ENCODE results near the gene CARD19. TPM values are rescaled to one million over a fixed set of nuclear protein-coding genes. Genes with fewer than 3 reads are reported as not detected.

CARD19 gene
- total and polyA plus RNA-seq, 9 of the 15 experiments (the other 6 are each of a cell fraction or from before 2014, with no cell fraction given): 0.90 to 34.9 (median 14.6) TPM

- BruUV-seq (replicated peaks): no TSS peak
- Histone ChIP-seq H3K4me3 (peak overlapping the region; percentile 67), H3K79me2 (ENCODE audit: control insufficient read depth, insufficient read depth, low read length) (no peaks in the 10 kb centered on the region; the same call in 2 of the 3 replicates), H3K9me1 (ENCODE audit: control insufficient read depth, insufficient read depth, low read length) (no peaks in the 10 kb centered on the region), H3K36me3 (ENCODE audit: control insufficient read depth, insufficient read depth, low read length) (no peaks in the 10 kb centered on the region), H3K9me3 (replicated peaks; ENCODE audit: control insufficient read depth, insufficient read depth, low read depth, low read length) (no peaks in the 10 kb centered on the region), H2AFZ (ENCODE audit: low read depth, low read length) (peak overlapping the region; percentile 91), H3K9ac (ENCODE audit: insufficient read depth in 1 of 2, low read depth in 2 of 2, low read length in 2 of 2) (peak overlapping the region; percentile 66 to 96), H3K27me3 (ENCODE audit: control insufficient read depth in 2 of 2, insufficient read depth in 2 of 2, low read length in 2 of 2) (peaks cover 0 to 14% of the 10 kb centered on the region in 2 experiments; a peak in 2 of 5 replicates), H4K20me1 (replicated peaks; ENCODE audit: control insufficient read depth, insufficient read depth, low read length) (no peaks in the 10 kb centered on the region), H3K27ac (ENCODE audit: extremely low read depth, low read depth, low read length) (peak overlapping the region; percentile 75; the same call in 2 of the 3 replicates), H3K4me1 (replicated peaks in 1 of 2; ENCODE audit: control insufficient read depth in 2 of 2, insufficient read depth in 2 of 2, low read length in 2 of 2) (peaks cover 16 to 56% of the 10 kb centered on the region in 2 experiments), H3K4me2 (ENCODE audit: insufficient read depth, low read length) (peak overlapping the region; percentile 73)
- DNase-seq (ENCODE audit: extremely low read depth in 1 of 4, low spot score in 3 of 4): peak; percentile 69 to 77 (median 74)
- CTCF ChIA-PET (ENCODE audit: low intra/inter-chr PET ratio): no interaction called here
- FAIRE-seq: no peak
- 1% methylated on average over 17 of the region's 34 CpGs for WGBS (ENCODE audit: insufficient coverage, low coverage, missing lambda C conversion rate)
- intact Hi-C loops (cut with micrococcal nuclease): no loop called here
- peak; percentile 77 for ATAC-seq
- POLR2A ChIA-PET: interaction anchor here (0.6 to 1.6 kb wide), 7 partner anchors 8 to 134 kb away, joined by 3 to 5 read pairs (median 4); no protein-coding TSS in a partner anchor
- in situ Hi-C loops (cut with MboI): no loop called here
- TF ChIP-seq ZNF347 (CRISPR knock-in tag; IDR thresholded peaks at IDR 0.05; ENCODE audit: low read depth): no peak
- TF ChIP-seq TEAD2 (tag; IDR thresholded peaks at IDR 0.05): no peak
- TF ChIP-seq PHF20 (IDR thresholded peaks at IDR 0.05; ENCODE audit: partially characterized antibody): no peak
- no peak for TF ChIP-seq ZNF280B (CRISPR knock-in tag; IDR thresholded peaks at IDR 0.05)
- no peak for TF ChIP-seq IRF9 (tag; IDR thresholded peaks at IDR 0.05)
- no peak for TF ChIP-seq SLC30A9 (CRISPR knock-in tag; IDR thresholded peaks at IDR 0.05)
- no peak for TF ChIP-seq NFYB (IDR thresholded peaks at IDR 0.05; ENCODE audit: extremely low read depth, insufficient read length)
- TF ChIP-seq E2F6 (IDR thresholded peaks at IDR 0.05; ENCODE audit: borderline replicate concordance in 1 of 2, extremely low read depth in 1 of 2, insufficient read depth in 1 of 2, insufficient read length in 1 of 2, low read depth in 1 of 2, low read length in 1 of 2, poor library complexity in 1 of 2, severe bottlenecking in 1 of 2): peak; percentile 29 to 53
- TF ChIP-seq RBM25 (IDR thresholded peaks at IDR 0.05; ENCODE audit: low read depth, low read length, severe bottlenecking): no peak
- no peak for TF ChIP-seq TOE1 (IDR thresholded peaks at IDR 0.05; ENCODE audit: borderline replicate concordance)
- no peak for TF ChIP-seq TOE1 (CRISPR knock-in tag; IDR thresholded peaks at IDR 0.05; ENCODE audit: borderline replicate concordance, low read depth)
- no peak for TF ChIP-seq ZNF212 (CRISPR knock-in tag; IDR thresholded peaks at IDR 0.05)
- TF ChIP-seq ZNF79 (CRISPR knock-in tag; IDR thresholded peaks at IDR 0.05; ENCODE audit: low read depth): no peak
- TF ChIP-seq NR1H2 (CRISPR knock-in tag; IDR thresholded peaks at IDR 0.05): no peak
- no peak for TF ChIP-seq BMI1 (IDR thresholded peaks at IDR 0.05; ENCODE audit: low read length)
- no peak for TF ChIP-seq TSHZ1 (CRISPR knock-in tag; IDR thresholded peaks at IDR 0.05)
Observed at GRCh38 chr9:93133681-93134014, 37.6 kb downstream of the CARD19 start.

All from K562 (cell line).